ENCODE measurements around the gene AGPAT1. TPM values are rescaled to one million over a fixed set of nuclear protein-coding genes. Genes with fewer than 3 reads are reported as not detected.
"Not testable (repeated sequence)": the region's sequence is repeated elsewhere in the genome, so short reads cannot be mapped to it uniquely, and the experiment has no call there.

Gene AGPAT1
- total RNA-seq, 2 donors from 2014 or later = 44.1 to 54.5 TPM

DNA sequence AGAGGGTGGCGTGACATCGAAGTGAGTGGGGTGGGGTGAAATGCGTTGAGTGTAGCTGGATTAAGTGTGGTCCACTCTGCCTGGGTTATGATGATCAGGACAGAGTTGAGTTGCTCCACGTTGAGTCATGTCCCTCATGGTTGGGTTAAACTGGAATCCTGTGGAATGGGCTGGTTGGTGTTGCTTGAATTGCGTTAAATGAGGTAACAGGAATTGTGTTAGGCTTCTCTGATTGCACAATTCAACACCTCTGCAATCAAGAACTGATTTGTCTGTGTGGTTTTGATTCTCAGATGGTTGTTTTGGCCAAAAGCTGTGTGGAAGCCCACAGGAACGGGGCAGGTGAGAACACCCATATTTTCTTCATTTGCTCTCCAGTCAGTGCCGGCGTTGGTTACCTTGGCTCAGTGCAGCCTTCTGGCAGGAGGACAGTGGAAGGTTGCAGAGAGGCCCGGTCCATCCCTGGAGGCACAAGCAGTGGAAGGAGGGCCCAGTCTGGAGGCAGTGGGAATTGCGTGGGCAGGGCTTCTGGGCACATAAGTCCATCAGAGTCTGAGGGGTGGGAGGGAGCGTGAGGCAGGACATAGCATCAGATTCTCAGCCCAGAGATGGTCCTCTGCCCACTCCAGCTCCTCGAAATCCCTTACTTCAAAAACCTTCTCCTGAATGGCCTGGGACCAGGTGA lies 36.3 kb upstream of the AGPAT1 start:
- Histone ChIP-seq H3K27me3 (no peaks in the 10 kb centered on the region), H3K4me1 (no peaks in the 10 kb centered on the region), H3K36me3 (no peaks in the 10 kb centered on the region), H3K4me3 (no peak overlapping the region), H3K9me3 (no peaks in the 10 kb centered on the region), H3K27ac (no peak overlapping the region), H3K9ac (ENCODE audit: low read depth in 2 of 2, low read length in 2 of 2) (no peak overlapping the region)
- TF ChIP-seq CTCF (IDR thresholded peaks at IDR 0.05) = no peak
- intact Hi-C loops (cut with DNase I) = no loop called here
- no peak for DNase-seq

- H3K36me3 ChIP-seq; H3K4me1 ChIP-seq; H3K9ac ChIP-seq (ENCODE audit: low read depth in 2 of 2, low read length in 2 of 2); H3K4me3 ChIP-seq; H3K9me3 ChIP-seq; intact Hi-C loops (cut with DNase I); H3K27ac ChIP-seq; DNase-seq; H3K27me3 ChIP-seq: not testable (repeated sequence)
Observed at GRCh38 chr6:32211432-32211831, 35.5 kb upstream of the AGPAT1 start.

- H3K27ac ChIP-seq = no peak overlapping the region
- TF ChIP-seq CTCF (IDR thresholded peaks at IDR 0.05) = no peak
- intact Hi-C loops (cut with DNase I) = no loop called here
- no peak overlapping the region for H3K4me3 ChIP-seq
- H3K9me3 ChIP-seq = no peaks in the 10 kb centered on the region
- H3K27me3 ChIP-seq = no peaks in the 10 kb centered on the region
- H3K36me3 ChIP-seq = no peaks in the 10 kb centered on the region
- H3K4me1 ChIP-seq = no peaks in the 10 kb centered on the region
- no peak overlapping the region for H3K9ac ChIP-seq (ENCODE audit: low read depth in 2 of 2, low read length in 2 of 2)
- DNase-seq = no peak
Observed at GRCh38 chr6:32210191-32210601, 34.3 kb upstream of the AGPAT1 start.

DNA sequence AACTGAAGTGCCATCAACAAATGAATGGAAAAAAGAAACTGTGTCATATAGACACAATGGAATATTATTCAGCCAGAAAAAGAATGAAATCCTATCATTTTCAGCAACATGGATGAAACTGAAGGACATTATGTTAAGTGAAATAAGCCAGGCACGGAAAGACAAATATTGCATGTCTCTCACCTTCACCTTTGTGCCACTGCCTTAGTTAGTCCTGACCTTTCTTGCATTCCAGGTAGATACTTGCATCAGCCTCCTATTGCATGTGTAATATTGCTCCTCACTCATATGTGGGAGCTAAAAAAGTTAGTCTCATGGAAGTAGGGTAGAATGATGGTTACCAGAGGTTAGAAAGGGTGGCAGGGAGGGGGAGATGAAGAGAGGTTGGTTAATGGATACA lies 33.1 kb upstream of the AGPAT1 start:
- intact Hi-C loops (cut with DNase I) = no loop called here
- Histone ChIP-seq H3K27me3 (no peaks in the 10 kb centered on the region), H3K9me3 (no peaks in the 10 kb centered on the region), H3K4me1 (no peaks in the 10 kb centered on the region), H3K27ac (no peak overlapping the region), H3K9ac (ENCODE audit: low read depth in 2 of 2, low read length in 2 of 2) (no peak overlapping the region), H3K4me3 (no peak overlapping the region), H3K36me3 (no peaks in the 10 kb centered on the region)
- no peak for DNase-seq
- no peak for TF ChIP-seq CTCF (IDR thresholded peaks at IDR 0.05)

- no peaks in the 10 kb centered on the region for H3K9me3 ChIP-seq
- H3K27ac ChIP-seq = no peak overlapping the region
- no peaks in the 10 kb centered on the region for H3K36me3 ChIP-seq
- no peak for DNase-seq
- H3K27me3 ChIP-seq = no peaks in the 10 kb centered on the region
- H3K4me3 ChIP-seq = no peak overlapping the region
- intact Hi-C loops (cut with DNase I) = no loop called here
- TF ChIP-seq CTCF (IDR thresholded peaks at IDR 0.05) = no peak
- no peaks in the 10 kb centered on the region for H3K4me1 ChIP-seq
- no peak overlapping the region for H3K9ac ChIP-seq (ENCODE audit: low read depth in 2 of 2, low read length in 2 of 2)
Observed at GRCh38 chr6:32204268-32204715, 28.4 kb upstream of the AGPAT1 start.

DNA sequence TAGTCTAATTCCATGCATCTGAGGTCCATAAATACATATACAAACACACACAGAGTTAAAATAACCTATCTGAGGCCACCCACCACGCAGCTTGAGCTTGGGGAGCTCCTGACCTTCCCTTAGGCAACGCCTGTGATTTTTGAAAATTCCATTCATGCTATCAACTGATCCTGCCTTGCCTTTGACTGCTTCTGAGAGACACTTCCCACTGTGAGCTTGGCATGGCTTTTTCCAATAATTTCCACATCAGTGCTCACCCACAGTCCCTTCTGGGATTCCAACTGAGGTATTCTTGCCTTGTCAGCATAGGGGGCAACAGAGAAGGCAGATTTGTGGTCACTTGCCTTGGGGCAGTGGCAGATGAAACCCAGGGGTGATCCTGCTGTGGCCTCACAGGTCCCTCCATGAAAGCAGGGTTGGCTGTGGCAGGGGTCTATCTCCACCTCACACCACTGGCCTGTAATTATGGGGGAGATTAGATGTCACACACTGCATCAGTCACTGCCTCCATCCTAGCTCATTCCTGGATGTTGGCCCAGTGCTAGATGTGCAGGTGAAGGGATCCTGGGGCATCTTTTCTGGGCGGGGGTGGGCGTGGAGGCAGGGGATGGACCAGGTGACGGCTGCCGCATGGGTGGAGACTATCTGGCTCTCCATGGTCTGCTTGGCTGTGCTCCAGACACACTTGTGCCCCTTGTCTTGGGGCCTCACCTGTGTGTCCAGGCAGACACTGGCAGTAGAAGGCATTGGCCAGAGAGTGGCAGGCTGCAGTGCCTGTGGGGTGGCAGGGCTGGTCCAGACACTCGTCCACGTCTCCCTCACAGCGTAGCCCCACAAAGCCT lies 27.8 kb upstream of the AGPAT1 start:
- Histone ChIP-seq H3K4me1 (no peaks in the 10 kb centered on the region), H3K27ac (no peak overlapping the region), H3K9me3 (no peaks in the 10 kb centered on the region), H3K36me3 (no peaks in the 10 kb centered on the region), H3K27me3 (no peaks in the 10 kb centered on the region), H3K9ac (ENCODE audit: low read depth in 2 of 2, low read length in 2 of 2) (no peak overlapping the region), H3K4me3 (no peak overlapping the region)
- no peak for DNase-seq
- no peak for TF ChIP-seq CTCF (IDR thresholded peaks at IDR 0.05)
- intact Hi-C loops (cut with DNase I) = no loop called here
